Measurements from ENCODE around the gene AMER2.

Gene AMER2

DNA sequence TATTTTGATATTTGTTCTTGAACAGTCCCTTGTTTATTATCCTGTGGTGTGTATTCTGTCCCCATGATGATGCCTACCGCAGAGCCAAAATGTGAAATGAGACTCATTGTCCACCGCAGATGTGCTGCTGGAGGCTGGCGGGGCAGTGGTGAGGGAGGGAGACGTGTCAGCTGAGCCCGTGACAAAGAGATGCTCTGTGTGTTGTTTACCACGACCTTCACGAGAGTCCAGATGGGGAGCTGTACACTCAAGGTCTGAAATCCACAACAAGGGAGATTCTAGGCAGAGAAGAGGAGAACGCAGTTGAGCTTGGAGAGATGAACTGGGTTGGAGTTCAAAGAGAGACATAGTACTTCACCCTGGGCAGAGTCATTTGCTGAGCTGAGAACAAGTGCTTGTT is 20.8 kb upstream of the AMER2 start:
- DNase-seq (ENCODE audit: extremely low read depth, low read depth) = no peak
- TF ChIP-seq, protein P1, sequence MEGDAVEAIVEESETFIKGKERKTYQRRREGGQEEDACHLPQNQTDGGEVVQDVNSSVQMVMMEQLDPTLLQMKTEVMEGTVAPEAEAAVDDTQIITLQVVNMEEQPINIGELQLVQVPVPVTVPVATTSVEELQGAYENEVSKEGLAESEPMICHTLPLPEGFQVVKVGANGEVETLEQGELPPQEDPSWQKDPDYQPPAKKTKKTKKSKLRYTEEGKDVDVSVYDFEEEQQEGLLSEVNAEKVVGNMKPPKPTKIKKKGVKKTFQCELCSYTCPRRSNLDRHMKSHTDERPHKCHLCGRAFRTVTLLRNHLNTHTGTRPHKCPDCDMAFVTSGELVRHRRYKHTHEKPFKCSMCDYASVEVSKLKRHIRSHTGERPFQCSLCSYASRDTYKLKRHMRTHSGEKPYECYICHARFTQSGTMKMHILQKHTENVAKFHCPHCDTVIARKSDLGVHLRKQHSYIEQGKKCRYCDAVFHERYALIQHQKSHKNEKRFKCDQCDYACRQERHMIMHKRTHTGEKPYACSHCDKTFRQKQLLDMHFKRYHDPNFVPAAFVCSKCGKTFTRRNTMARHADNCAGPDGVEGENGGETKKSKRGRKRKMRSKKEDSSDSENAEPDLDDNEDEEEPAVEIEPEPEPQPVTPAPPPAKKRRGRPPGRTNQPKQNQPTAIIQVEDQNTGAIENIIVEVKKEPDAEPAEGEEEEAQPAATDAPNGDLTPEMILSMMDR (IDR thresholded peaks at IDR 0.05; ENCODE audit: low read depth, low read length) = no peak

DNA sequence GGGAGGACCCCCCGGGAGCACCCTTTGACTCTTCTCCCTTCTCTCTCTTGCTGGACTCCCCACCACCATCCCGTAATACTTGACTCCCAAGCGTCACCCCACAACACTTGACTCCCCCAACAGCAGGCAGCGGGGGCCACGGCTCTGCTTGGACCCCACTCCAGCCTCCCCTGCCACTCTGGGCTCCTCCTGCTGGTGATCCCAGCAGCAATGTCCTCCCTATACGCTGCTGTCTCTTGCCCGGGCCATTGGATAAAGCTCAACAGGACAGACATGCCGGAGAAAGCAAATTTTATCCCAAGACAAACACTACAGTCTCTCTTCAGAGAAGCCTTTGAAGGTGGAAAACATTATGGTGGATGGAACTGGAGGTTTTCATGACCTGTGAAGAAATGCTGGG is 20.4 kb upstream of the AMER2 start:
- TF ChIP-seq, protein P1 (IDR thresholded peaks at IDR 0.05; ENCODE audit: low read depth, low read length) = no peak
- DNase-seq (ENCODE audit: extremely low read depth, low read depth) = no peak

DNA sequence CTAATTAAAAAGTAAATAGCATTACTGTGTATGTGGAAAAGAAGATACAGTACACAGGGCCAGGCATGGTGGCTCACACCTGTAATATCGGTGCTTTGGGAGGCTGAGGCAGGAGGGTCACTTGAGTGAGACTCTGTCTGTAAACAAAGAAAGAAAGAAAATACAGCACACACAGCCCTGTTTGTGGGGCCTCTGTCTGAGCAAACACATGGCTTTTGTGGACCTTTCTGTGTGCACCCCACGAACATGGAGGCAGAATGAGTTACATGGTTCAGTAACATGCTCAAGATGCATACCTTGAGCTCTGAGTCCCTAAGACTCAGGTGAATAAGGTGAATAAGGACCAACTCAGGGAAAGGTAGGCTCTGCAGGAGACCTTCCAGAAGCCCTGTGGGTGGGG is 20.0 kb upstream of the AMER2 start:
- TF ChIP-seq, protein P1 (IDR thresholded peaks at IDR 0.05; ENCODE audit: low read depth, low read length) = no peak
- no peak for DNase-seq (ENCODE audit: extremely low read depth, low read depth)

DNA sequence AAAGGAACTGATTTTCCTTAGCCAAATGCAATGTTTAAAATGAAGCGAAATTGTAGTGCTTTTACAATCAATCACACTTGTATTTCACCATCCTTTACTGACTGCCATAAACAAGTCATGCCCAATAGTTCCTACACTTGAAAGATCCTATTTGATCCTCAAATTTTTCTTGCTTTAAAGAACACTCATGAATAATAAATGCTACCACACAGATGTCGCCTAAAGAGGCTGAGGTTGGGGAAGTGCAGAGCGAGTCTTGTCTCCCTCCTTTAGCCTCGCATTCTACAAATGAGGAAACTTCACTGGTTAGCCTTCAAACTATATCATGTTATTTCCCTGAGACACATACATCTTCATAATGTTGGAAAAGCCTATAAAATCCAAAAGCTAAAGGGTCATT is 18.7 kb upstream of the AMER2 start:
- TF ChIP-seq, protein P1 (IDR thresholded peaks at IDR 0.05; ENCODE audit: low read depth, low read length) = no peak
- DNase-seq (ENCODE audit: extremely low read depth, low read depth) = no peak

DNA sequence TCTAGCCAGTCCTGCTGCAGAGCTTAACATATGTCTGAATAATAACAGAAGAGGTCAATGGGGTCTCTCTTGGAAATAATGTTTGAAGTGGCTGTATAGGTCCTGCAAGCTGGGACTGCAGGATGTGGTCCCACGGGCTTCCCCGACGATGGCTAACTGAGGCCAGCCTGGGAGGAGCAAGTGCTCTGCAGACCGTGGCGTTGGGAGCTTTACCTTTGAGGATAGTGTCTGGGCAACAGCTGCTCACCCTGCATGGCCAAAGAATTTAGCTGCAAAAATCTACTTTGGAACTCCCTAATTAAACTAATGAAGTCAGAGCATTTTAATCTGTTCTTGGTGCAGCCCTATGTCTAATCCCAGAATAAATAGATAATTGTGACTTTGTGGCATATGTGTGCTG is 18.2 kb upstream of the AMER2 start:
- TF ChIP-seq, protein P1 (IDR thresholded peaks at IDR 0.05; ENCODE audit: low read depth, low read length) = no peak
- no peak for DNase-seq (ENCODE audit: extremely low read depth, low read depth)

DNA sequence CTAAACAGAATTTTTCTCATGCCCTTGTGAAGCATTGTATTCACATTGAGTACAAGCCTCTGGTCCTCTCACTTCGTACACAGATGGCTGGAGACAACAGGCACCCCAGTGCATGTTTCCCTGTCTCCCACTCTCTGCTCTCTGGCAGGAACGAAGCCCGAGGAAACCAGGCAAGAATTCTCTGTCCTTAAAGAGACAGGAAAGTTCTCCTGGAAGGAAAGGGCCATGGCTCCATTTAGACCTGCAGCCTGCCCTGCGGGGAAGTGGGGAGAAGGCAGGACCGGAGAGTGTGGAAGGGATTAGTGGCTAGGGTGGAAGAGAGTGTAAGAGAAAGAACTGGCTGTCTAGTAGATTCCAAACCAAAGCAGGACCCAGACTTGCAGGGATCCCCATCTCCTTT is 15.5 kb upstream of the AMER2 start:
- TF ChIP-seq, protein P1 (IDR thresholded peaks at IDR 0.05; ENCODE audit: low read depth, low read length) = no peak
- DNase-seq (ENCODE audit: extremely low read depth, low read depth) = no peak

DNA sequence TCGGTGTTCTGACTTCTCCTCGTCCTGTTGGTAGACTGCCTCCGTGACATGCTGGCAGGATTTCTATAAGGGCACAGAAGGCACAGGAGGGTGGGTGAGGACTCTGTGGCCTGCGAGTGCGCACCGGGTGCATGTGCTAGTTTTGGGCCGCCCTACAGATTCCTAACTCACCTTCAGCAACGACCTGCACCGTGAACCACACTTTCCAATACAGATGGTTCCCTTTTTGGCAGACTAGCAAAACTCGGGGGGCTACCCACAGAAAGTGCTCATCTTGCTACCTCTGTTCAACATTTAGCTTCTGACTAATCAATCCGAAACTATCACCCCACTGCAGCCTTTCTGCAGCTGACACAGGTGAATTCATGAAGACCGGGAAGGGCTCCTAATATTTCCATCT is 14.1 kb upstream of the AMER2 start:
- no peak for DNase-seq (ENCODE audit: extremely low read depth, low read depth)
- TF ChIP-seq, protein P1 (IDR thresholded peaks at IDR 0.05; ENCODE audit: low read depth, low read length) = no peak

All from AG09319 (cell line).